ENCODE results near the gene CHST5. TPM values are rescaled to one million over a fixed set of nuclear protein-coding genes. Genes with fewer than 3 reads are reported as not detected.

The CHST5 gene
- total and polyA plus RNA-seq, 2 of the 13 experiments (the other 11 are each of a cell fraction or from before 2014, with no cell fraction given): 0.05 TPM; not detected in 1

GRCh38 chr16:75506574-75506973, 29.3 kb downstream of the CHST5 start (continued):
- TF ChIP-seq, protein P1, sequence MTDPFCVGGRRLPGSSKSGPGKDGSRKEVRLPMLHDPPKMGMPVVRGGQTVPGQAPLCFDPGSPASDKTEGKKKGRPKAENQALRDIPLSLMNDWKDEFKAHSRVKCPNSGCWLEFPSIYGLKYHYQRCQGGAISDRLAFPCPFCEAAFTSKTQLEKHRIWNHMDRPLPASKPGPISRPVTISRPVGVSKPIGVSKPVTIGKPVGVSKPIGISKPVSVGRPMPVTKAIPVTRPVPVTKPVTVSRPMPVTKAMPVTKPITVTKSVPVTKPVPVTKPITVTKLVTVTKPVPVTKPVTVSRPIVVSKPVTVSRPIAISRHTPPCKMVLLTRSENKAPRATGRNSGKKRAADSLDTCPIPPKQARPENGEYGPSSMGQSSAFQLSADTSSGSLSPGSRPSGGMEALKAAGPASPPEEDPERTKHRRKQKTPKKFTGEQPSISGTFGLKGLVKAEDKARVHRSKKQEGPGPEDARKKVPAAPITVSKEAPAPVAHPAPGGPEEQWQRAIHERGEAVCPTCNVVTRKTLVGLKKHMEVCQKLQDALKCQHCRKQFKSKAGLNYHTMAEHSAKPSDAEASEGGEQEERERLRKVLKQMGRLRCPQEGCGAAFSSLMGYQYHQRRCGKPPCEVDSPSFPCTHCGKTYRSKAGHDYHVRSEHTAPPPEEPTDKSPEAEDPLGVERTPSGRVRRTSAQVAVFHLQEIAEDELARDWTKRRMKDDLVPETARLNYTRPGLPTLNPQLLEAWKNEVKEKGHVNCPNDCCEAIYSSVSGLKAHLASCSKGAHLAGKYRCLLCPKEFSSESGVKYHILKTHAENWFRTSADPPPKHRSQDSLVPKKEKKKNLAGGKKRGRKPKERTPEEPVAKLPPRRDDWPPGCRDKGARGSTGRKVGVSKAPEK (CRISPR knock-in tag; IDR thresholded peaks at IDR 0.05; ENCODE audit: borderline replicate concordance): no peak
- TF ChIP-seq ZNF879 (CRISPR knock-in tag; IDR thresholded peaks at IDR 0.05) (no peak), HNRNPL (IDR thresholded peaks at IDR 0.05; ENCODE audit: low read depth, low read length) (no peak), HOXA9 (CRISPR knock-in tag; IDR thresholded peaks at IDR 0.05; ENCODE audit: borderline replicate concordance) (no peak), ZMYM4 (CRISPR knock-in tag; IDR thresholded peaks at IDR 0.05) (peak; percentile 57), RCOR2 (CRISPR knock-in tag; IDR thresholded peaks at IDR 0.05) (0 out of 2 replicates have a peak, but pooled peaks have one; percentile 21), ATF6 (CRISPR knock-in tag; conservative IDR thresholded peaks at IDR 0.05) (no peak), SAFB2 (CRISPR knock-in tag; IDR thresholded peaks at IDR 0.05; ENCODE audit: borderline replicate concordance, low read depth) (no peak), POLR2AphosphoS5 (IDR thresholded peaks at IDR 0.05; ENCODE audit: low read depth, low read length) (no peak), LCORL (IDR thresholded peaks at IDR 0.05) (no peak), LCORL (CRISPR knock-in tag; IDR thresholded peaks at IDR 0.05) (no peak), ZNF451 (CRISPR knock-in tag; IDR thresholded peaks at IDR 0.05) (no peak), MLLT10 (CRISPR knock-in tag; IDR thresholded peaks at IDR 0.05) (no peak), ZBTB7A (CRISPR knock-in tag; IDR thresholded peaks at IDR 0.05) (no peak), ZNF850 (CRISPR knock-in tag; conservative IDR thresholded peaks at IDR 0.05) (no peak), ZFY (CRISPR knock-in tag; IDR thresholded peaks at IDR 0.05) (no peak), RFX1 (IDR thresholded peaks at IDR 0.05) (no peak)
- TF ChIP-seq, protein P2, sequence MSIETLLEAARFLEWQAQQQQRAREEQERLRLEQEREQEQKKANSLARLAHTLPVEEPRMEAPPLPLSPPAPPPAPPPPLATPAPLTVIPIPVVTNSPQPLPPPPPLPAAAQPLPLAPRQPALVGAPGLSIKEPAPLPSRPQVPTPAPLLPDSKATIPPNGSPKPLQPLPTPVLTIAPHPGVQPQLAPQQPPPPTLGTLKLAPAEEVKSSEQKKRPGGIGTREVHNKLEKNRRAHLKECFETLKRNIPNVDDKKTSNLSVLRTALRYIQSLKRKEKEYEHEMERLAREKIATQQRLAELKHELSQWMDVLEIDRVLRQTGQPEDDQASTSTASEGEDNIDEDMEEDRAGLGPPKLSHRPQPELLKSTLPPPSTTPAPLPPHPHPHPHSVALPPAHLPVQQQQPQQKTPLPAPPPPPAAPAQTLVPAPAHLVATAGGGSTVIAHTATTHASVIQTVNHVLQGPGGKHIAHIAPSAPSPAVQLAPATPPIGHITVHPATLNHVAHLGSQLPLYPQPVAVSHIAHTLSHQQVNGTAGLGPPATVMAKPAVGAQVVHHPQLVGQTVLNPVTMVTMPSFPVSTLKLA (IDR thresholded peaks at IDR 0.05): no peak

Measured in HepG2 (cell line).